Right lobe of liver (tissue), 6 donors: ENCODE measurements around the gene OMA1. TPM values are rescaled to one million over a fixed set of nuclear protein-coding genes. Genes with fewer than 3 reads are reported as not detected.

ENCODE experiments used
- ATAC-seq, 4 donors: fragments of 200-7000 bp; cut with Tn5 transposase; one replicate each; pipeline ENCODE4 v1.9.1; 2020; ENCODE audit warnings: mild to moderate bottlenecking in 4 of 4, moderate library complexity in 4 of 4
- DNase-seq, 3 donors: peaks; one replicate each; pipeline ENCODE4 v3.0.0-alpha.2; 2020
- H3K27ac ChIP-seq, 3 donors: fragments of 200-600 bp; one replicate each; pipeline ENCODE4 v1.8.0; 2022
- H3K27me3 ChIP-seq, 2 donors: fragments of 200-600 bp; one replicate each; pipeline ENCODE4 v1.8.0; 2022
- H3K36me3 ChIP-seq, 4 donors: fragments of 200-600 bp; sonication (generic) in 1 of 4; one replicate each; pipeline versions ENCODE4 v1.5.1 to v1.8.0; 2017 to 2022; ENCODE audit warnings: control low read depth in 1 of 4
- H3K4me1 ChIP-seq, 4 donors: fragments of 200-600 bp; sonication (generic) in 1 of 4; one replicate each; pipeline versions ENCODE4 v1.5.1 to v1.8.0; 2017 to 2022; ENCODE audit warnings: control low read depth in 1 of 4
- H3K4me3 ChIP-seq, 3 donors: fragments of 200-600 bp; one replicate each; pipeline ENCODE4 v1.8.0; 2022
- H3K9me3 ChIP-seq, 4 donors: fragments of 200-600 bp; sonication (generic) in 1 of 4; one replicate each; pipeline versions ENCODE4 v1.5.1 to v1.8.0; 2017 to 2022; ENCODE audit warnings: control low read depth in 1 of 4
- POLR2A ChIP-seq: fragments of 450-650 bp; IDR thresholded peaks from one replicate; pipeline ENCODE4 v1.6.1; 2017; ENCODE audit warnings: antibody characterized with exemption, mild to moderate bottlenecking
- WGBS: methylation state at CpG from one replicate; pipeline ENCODE4 v1.1.6; 2018; ENCODE audit warnings: low coverage, low lambda C conversion rate; ENCODE audit not compliant: insufficient coverage; ENCODE audit errors: missing lambda C conversion rate; 5-methylcytosine and 5-hydroxymethylcytosine counted together
- intact Hi-C, 2 donors: fragments of 100-400 bp; cut with DNase I; formaldehyde crosslinking; loops; one replicate each; pipeline versions ENCODE4 v1.11.2 to v1.14.1; 2022
- total RNA-seq, 6 experiments: library from RNA; depleted of rRNA in 2 of 6; stranded (reverse); fragments of >200 nt in 2 of 6; fragmentation: NEBNext Ultra II Directional in 3 of 6; extraction: Animal tissue kit (Norgen Biotek cat#: 25700) in 3 of 6; gene quantifications; one replicate each; pipeline versions ENCODE4 v1.1.0 to v1.2.4, GENCODE V29; 2016 to 2023
- TF ChIP-seq, protein P1 (sequence below), 4 donors: fragments of 200-600 bp in 3 of 4; fragments of 450-650 bp in 1 of 4; IDR thresholded peaks; one replicate each; pipeline versions ENCODE4 v1.5.1 to v1.8.0; 2016 to 2022; ENCODE audit warnings: antibody characterized with exemption in 4 of 4, mild to moderate bottlenecking in 2 of 4
- donor health status: DM: no; HTN: yes; CAD: no.
- donor health status: DM: no; HTN: no; CAD: no.
- donor health status: DM: no; HTN: no; CAD: no.
- donor health status: DM: no; HTN: yes; CAD: no.
- donor health status: DM: no; HTN: yes; CAD: no.

The OMA1 gene
- total RNA-seq, 6 experiments from 2014 or later, result 16.1 to 29.0 (median 18.9) TPM

DNA sequence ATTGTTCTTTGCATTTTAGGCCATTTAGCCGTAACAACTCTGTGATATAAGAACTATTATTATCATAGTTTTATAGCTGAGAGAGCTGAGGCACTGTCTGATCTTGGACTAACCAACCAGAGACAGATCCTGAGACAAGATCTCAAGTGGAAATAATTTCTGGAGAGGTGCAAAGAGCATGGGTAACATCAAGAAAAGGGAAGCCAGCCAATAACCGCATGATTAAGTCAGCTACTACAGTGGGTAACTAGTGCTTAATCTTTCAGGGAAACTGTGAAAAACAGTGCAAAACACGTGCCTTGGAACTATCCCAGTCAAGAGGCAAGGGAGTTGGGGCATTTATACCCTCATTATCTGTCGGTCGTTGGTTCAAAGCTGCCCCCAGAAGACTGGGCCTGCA lies 105.8 kb downstream of the OMA1 start:
- Histone ChIP-seq H3K4me3 (no peak overlapping the region), H3K27ac (no peak overlapping the region), H3K9me3 (no peaks in the 10 kb centered on the region), H3K27me3 (no peaks in the 10 kb centered on the region), H3K36me3 (no peaks in the 10 kb centered on the region), H3K4me1 (peaks cover 0 to 16% (median 7%) of the 10 kb centered on the region in 4 donors)
- DNase-seq (no peak), ATAC-seq (no peak)
- intact Hi-C loops, result no loop called here
- no peak for TF ChIP-seq POLR2A
- TF ChIP-seq, protein P1, sequence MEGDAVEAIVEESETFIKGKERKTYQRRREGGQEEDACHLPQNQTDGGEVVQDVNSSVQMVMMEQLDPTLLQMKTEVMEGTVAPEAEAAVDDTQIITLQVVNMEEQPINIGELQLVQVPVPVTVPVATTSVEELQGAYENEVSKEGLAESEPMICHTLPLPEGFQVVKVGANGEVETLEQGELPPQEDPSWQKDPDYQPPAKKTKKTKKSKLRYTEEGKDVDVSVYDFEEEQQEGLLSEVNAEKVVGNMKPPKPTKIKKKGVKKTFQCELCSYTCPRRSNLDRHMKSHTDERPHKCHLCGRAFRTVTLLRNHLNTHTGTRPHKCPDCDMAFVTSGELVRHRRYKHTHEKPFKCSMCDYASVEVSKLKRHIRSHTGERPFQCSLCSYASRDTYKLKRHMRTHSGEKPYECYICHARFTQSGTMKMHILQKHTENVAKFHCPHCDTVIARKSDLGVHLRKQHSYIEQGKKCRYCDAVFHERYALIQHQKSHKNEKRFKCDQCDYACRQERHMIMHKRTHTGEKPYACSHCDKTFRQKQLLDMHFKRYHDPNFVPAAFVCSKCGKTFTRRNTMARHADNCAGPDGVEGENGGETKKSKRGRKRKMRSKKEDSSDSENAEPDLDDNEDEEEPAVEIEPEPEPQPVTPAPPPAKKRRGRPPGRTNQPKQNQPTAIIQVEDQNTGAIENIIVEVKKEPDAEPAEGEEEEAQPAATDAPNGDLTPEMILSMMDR (IDR thresholded peaks at IDR 0.05), result no peak
- 58% methylated on average over 4 of the region's 5 CpGs for WGBS

DNA sequence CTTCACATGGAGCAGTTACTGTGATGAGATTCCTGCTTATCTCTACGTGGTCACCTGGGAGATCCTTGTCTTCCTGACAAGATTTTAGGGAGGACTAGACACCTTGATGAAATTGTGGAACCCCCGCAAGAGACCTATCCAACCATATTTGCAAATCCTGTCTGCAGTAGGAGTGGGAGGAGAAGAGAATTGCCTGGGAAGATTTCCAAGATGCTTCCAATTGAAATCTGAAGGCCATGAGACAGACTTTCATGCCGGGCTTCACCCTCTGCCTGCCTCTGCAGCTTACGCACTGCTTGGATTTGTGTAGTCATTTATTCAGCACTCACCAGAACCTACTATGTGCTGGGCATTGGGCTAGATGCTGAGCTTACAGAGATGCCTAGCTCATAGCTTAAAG lies 106.6 kb downstream of the OMA1 start:
- no peaks in the 10 kb centered on the region for H3K36me3 ChIP-seq
- TF ChIP-seq, protein P1 (IDR thresholded peaks at IDR 0.05), result no peak
- TF ChIP-seq POLR2A, result no peak
- H3K4me1 ChIP-seq, result peaks cover 0 to 8% (median 3%) of the 10 kb centered on the region in 4 donors
- DNase-seq (no peak), ATAC-seq (no peak)
- H3K9me3 ChIP-seq, result no peaks in the 10 kb centered on the region
- no peak overlapping the region for H3K27ac ChIP-seq
- 37% methylated on average over 4 of the region's 4 CpGs for WGBS
- intact Hi-C loops, result no loop called here
- H3K4me3 ChIP-seq, result no peak overlapping the region
- H3K27me3 ChIP-seq, result no peaks in the 10 kb centered on the region

DNA sequence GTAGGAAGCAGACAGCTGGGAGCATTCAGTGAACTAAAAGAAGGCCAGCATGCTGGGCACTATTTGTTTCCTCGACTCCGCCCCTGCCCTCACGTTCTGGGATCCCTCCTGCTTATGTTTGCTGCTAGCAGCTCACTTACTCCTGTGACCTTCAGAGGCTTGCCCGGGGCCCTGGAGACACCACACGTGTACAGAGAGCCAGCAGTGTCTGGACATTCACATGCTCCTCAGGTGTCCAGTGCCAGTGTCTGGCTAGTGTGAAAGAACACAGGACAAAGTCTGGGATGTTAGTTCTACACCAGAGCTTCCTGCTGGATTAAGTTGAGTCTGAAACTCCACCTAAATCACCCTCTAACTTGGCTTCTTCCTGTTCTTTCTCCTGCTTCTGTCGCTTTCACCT lies 108.1 kb downstream of the OMA1 start:
- WGBS, result 17% methylated on average over 1 of the region's 6 CpGs

DNA sequence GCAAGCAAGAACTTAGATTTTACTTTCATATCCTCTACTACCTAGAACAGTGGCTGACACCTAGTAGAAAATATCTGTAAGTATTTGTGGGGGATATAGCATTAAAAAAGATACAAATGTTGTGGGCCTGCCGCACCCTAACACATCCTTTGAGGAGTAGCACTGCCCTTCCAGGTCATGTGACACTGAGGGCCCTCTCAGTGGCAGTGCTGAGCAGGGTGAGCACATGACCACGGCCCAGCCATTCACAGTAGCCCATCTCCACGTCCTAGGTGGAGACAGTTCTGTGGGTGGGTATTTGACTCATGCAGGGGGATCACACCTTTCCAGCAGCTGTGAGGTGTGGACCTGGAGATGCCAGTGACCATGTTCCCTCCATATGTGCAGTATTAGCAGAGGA lies 108.9 kb downstream of the OMA1 start:
- Histone ChIP-seq H3K27me3 (no peaks in the 10 kb centered on the region), H3K4me3 (no peak overlapping the region), H3K9me3 (no peaks in the 10 kb centered on the region), H3K36me3 (no peaks in the 10 kb centered on the region), H3K4me1 (peaks cover 0 to 6% (median 1%) of the 10 kb centered on the region in 4 donors), H3K27ac (no peak overlapping the region)
- no peak for DNase-seq
- WGBS, result 60% methylated on average over 1 of the region's 3 CpGs
- no peak for ATAC-seq
- intact Hi-C loops, result no loop called here
- TF ChIP-seq, protein P1 (IDR thresholded peaks at IDR 0.05), result no peak
- TF ChIP-seq POLR2A, result no peak

More for the DNA sequence above, 108.1 kb downstream of the OMA1 start:
- DNase-seq, result peak; percentile 25 to 76 (median 76)
- Histone ChIP-seq H3K4me1 (peaks cover 0 to 6% (median 1%) of the 10 kb centered on the region in 4 donors), H3K4me3 (no peak overlapping the region), H3K27me3 (no peaks in the 10 kb centered on the region), H3K9me3 (no peaks in the 10 kb centered on the region), H3K36me3 (no peaks in the 10 kb centered on the region), H3K27ac (peak overlapping the region in 2 of 3 donors; percentile 20 to 68)
- TF ChIP-seq, protein P1 (IDR thresholded peaks at IDR 0.05), result no peak
- TF ChIP-seq POLR2A, result no peak
- intact Hi-C loops, result no loop called here
- ATAC-seq, result peak; percentile 78 to 94 (median 91)
